ENCODE measurements around the gene BBOX1.

Gene BBOX1

GRCh38 chr11:27025312-27025955, 15.2 kb upstream of the BBOX1 start:
- DNase-seq (ENCODE audit: insufficient read length, low spot score) (no peak), FAIRE-seq (no peak)
- no peak for TF ChIP-seq PAX5 (IDR thresholded peaks at IDR 0.05; ENCODE audit: insufficient read depth, low read length, severe bottlenecking)
- TF ChIP-seq POLR2AphosphoS5 (IDR thresholded peaks at IDR 0.05; ENCODE audit: low read depth, low read length): no peak
- TF ChIP-seq POU2F2 (IDR thresholded peaks at IDR 0.05; ENCODE audit: low read depth, low read length): no peak
- no peak for TF ChIP-seq POLR2A (IDR thresholded peaks at IDR 0.05; ENCODE audit: low read depth, low read length)
- no peak for TF ChIP-seq TAF1 (IDR thresholded peaks at IDR 0.05; ENCODE audit: low read depth, low read length)
- no peak for TF ChIP-seq SPI1 (IDR thresholded peaks at IDR 0.05; ENCODE audit: low read depth, low read length)

- no peak for TF ChIP-seq POLR2A (IDR thresholded peaks at IDR 0.05; ENCODE audit: low read depth, low read length)
- no peak for TF ChIP-seq POU2F2 (IDR thresholded peaks at IDR 0.05; ENCODE audit: low read depth, low read length)
- no peak for TF ChIP-seq TAF1 (IDR thresholded peaks at IDR 0.05; ENCODE audit: low read depth, low read length)
- no peak for TF ChIP-seq SPI1 (IDR thresholded peaks at IDR 0.05; ENCODE audit: low read depth, low read length)
- no peak for TF ChIP-seq POLR2AphosphoS5 (IDR thresholded peaks at IDR 0.05; ENCODE audit: low read depth, low read length)
- TF ChIP-seq PAX5 (IDR thresholded peaks at IDR 0.05; ENCODE audit: insufficient read depth, low read length, severe bottlenecking): no peak
- DNase-seq (ENCODE audit: insufficient read length, low spot score) (no peak), FAIRE-seq (no peak)
These were observed 14.5 kb upstream of the BBOX1 start for GRCh38 chr11:27025957-27026733.

- DNase-seq (ENCODE audit: insufficient read length, low spot score): no peak
- no peak for FAIRE-seq
- TF ChIP-seq POLR2AphosphoS5 (IDR thresholded peaks at IDR 0.05; ENCODE audit: low read depth, low read length): no peak
- TF ChIP-seq PAX5 (IDR thresholded peaks at IDR 0.05; ENCODE audit: insufficient read depth, low read length, severe bottlenecking): no peak
- no peak for TF ChIP-seq TAF1 (IDR thresholded peaks at IDR 0.05; ENCODE audit: low read depth, low read length)
- TF ChIP-seq POU2F2 (IDR thresholded peaks at IDR 0.05; ENCODE audit: low read depth, low read length): no peak
- no peak for TF ChIP-seq SPI1 (IDR thresholded peaks at IDR 0.05; ENCODE audit: low read depth, low read length)
- no peak for TF ChIP-seq POLR2A (IDR thresholded peaks at IDR 0.05; ENCODE audit: low read depth, low read length)
These were observed 12.1 kb upstream of the BBOX1 start for GRCh38 chr11:27028561-27028965.

GRCh38 chr11:27029966-27030365, 10.6 kb upstream of the BBOX1 start:
- DNase-seq (ENCODE audit: insufficient read length, low spot score) (no peak), FAIRE-seq (no peak)
- TF ChIP-seq SPI1 (IDR thresholded peaks at IDR 0.05; ENCODE audit: low read depth, low read length): no peak
- no peak for TF ChIP-seq TAF1 (IDR thresholded peaks at IDR 0.05; ENCODE audit: low read depth, low read length)
- no peak for TF ChIP-seq POLR2A (IDR thresholded peaks at IDR 0.05; ENCODE audit: low read depth, low read length)
- no peak for TF ChIP-seq POLR2AphosphoS5 (IDR thresholded peaks at IDR 0.05; ENCODE audit: low read depth, low read length)
- no peak for TF ChIP-seq PAX5 (IDR thresholded peaks at IDR 0.05; ENCODE audit: insufficient read depth, low read length, severe bottlenecking)
- TF ChIP-seq POU2F2 (IDR thresholded peaks at IDR 0.05; ENCODE audit: low read depth, low read length): no peak

- DNase-seq (ENCODE audit: insufficient read length, low spot score) (no peak), FAIRE-seq (no peak)
- TF ChIP-seq SPI1 (IDR thresholded peaks at IDR 0.05; ENCODE audit: low read depth, low read length) (no peak), PAX5 (IDR thresholded peaks at IDR 0.05; ENCODE audit: insufficient read depth, low read length, severe bottlenecking) (no peak), POLR2AphosphoS5 (IDR thresholded peaks at IDR 0.05; ENCODE audit: low read depth, low read length) (no peak)
These were observed 8.9 kb upstream of the BBOX1 start for GRCh38 chr11:27031754-27032153.

- DNase-seq (ENCODE audit: insufficient read length, low spot score): no peak
- TF ChIP-seq POU2F2 (IDR thresholded peaks at IDR 0.05; ENCODE audit: low read depth, low read length) (no peak), PAX5 (IDR thresholded peaks at IDR 0.05; ENCODE audit: insufficient read depth, low read length, severe bottlenecking) (no peak), TAF1 (IDR thresholded peaks at IDR 0.05; ENCODE audit: low read depth, low read length) (no peak), POLR2A (IDR thresholded peaks at IDR 0.05; ENCODE audit: low read depth, low read length) (no peak), POLR2AphosphoS5 (IDR thresholded peaks at IDR 0.05; ENCODE audit: low read depth, low read length) (no peak), SPI1 (IDR thresholded peaks at IDR 0.05; ENCODE audit: low read depth, low read length) (no peak)
These were observed 742 bp upstream of the BBOX1 start for GRCh38 chr11:27039873-27040272.

GRCh38 chr11:27041141-27041899, 705 bp downstream of the BBOX1 start:
- no peak for TF ChIP-seq POU2F2 (IDR thresholded peaks at IDR 0.05; ENCODE audit: low read depth, low read length)
- no peak for TF ChIP-seq SPI1 (IDR thresholded peaks at IDR 0.05; ENCODE audit: low read depth, low read length)
- TF ChIP-seq PAX5 (IDR thresholded peaks at IDR 0.05; ENCODE audit: insufficient read depth, low read length, severe bottlenecking): no peak
- TF ChIP-seq POLR2A (IDR thresholded peaks at IDR 0.05; ENCODE audit: low read depth, low read length): no peak
- TF ChIP-seq POLR2AphosphoS5 (IDR thresholded peaks at IDR 0.05; ENCODE audit: low read depth, low read length): no peak
- no peak for TF ChIP-seq TAF1 (IDR thresholded peaks at IDR 0.05; ENCODE audit: low read depth, low read length)
- no peak for DNase-seq (ENCODE audit: insufficient read length, low spot score)
- no peak for FAIRE-seq

More at GRCh38 chr11:27039873-27040272, 742 bp upstream of the BBOX1 start:
- FAIRE-seq: no peak

- FAIRE-seq: no peak
- no peak for DNase-seq (ENCODE audit: insufficient read length, low spot score)
- TF ChIP-seq SPI1 (IDR thresholded peaks at IDR 0.05; ENCODE audit: low read depth, low read length): no peak
- no peak for TF ChIP-seq POU2F2 (IDR thresholded peaks at IDR 0.05; ENCODE audit: low read depth, low read length)
- no peak for TF ChIP-seq PAX5 (IDR thresholded peaks at IDR 0.05; ENCODE audit: insufficient read depth, low read length, severe bottlenecking)
- TF ChIP-seq POLR2A (IDR thresholded peaks at IDR 0.05; ENCODE audit: low read depth, low read length): no peak
- TF ChIP-seq POLR2AphosphoS5 (IDR thresholded peaks at IDR 0.05; ENCODE audit: low read depth, low read length): no peak
- no peak for TF ChIP-seq TAF1 (IDR thresholded peaks at IDR 0.05; ENCODE audit: low read depth, low read length)
These were observed 6.3 kb downstream of the BBOX1 start for GRCh38 chr11:27046956-27047355.

- no peak for FAIRE-seq
- no peak for DNase-seq (ENCODE audit: insufficient read length, low spot score)
- TF ChIP-seq POU2F2 (IDR thresholded peaks at IDR 0.05; ENCODE audit: low read depth, low read length) (no peak), POLR2AphosphoS5 (IDR thresholded peaks at IDR 0.05; ENCODE audit: low read depth, low read length) (no peak), SPI1 (IDR thresholded peaks at IDR 0.05; ENCODE audit: low read depth, low read length) (no peak), PAX5 (IDR thresholded peaks at IDR 0.05; ENCODE audit: insufficient read depth, low read length, severe bottlenecking) (no peak), TAF1 (IDR thresholded peaks at IDR 0.05; ENCODE audit: low read depth, low read length) (no peak), POLR2A (IDR thresholded peaks at IDR 0.05; ENCODE audit: low read depth, low read length) (no peak)
These were observed 12.1 kb downstream of the BBOX1 start for GRCh38 chr11:27052668-27053067.
